ENCODE results near the gene MALL.
"Not testable (repeated sequence)": the region's sequence is repeated elsewhere in the genome, so short reads cannot be mapped to it uniquely, and the experiment has no call there.

GRCh38 chr2:110035384-110035783 lies 80.2 kb downstream of the MALL start:
- not testable (repeated sequence) for TF ChIP-seq POLR2A (IDR thresholded peaks at IDR 0.05; ENCODE audit: control extremely low read depth in 1 of 2, low read depth in 2 of 2, low read length in 2 of 2); CTCF (IDR thresholded peaks at IDR 0.05; ENCODE audit: control extremely low read depth in 1 of 3, insufficient read depth in 1 of 3, low read depth in 1 of 3, low read length in 3 of 3); TAF1 (IDR thresholded peaks at IDR 0.05; ENCODE audit: low read depth, low read length)
